Retinal pigment epithelial cell (primary cell): ENCODE results near the gene GNG7.
A peak's percentile ranks its signal among the peaks of the same experiment; 100 is the strongest.

Experiments used
- DNase-seq: peaks from one replicate; pipeline ENCODE4 v3.0.0-alpha.2; 2010; ENCODE audit warnings: low read depth
- H3K4me3 ChIP-seq: 2 replicates; pipeline ENCODE4 v1.5.1; 2011; ENCODE audit warnings: mild to moderate bottlenecking, low read length, control low read depth, moderate library complexity
- CTCF ChIP-seq: conservative IDR thresholded peaks from 2 replicates; pipeline ENCODE4 v1.5.1; 2011; ENCODE audit warnings: low read depth, low read length, control low read depth, inconsistent platforms

Gene GNG7

GRCh38 chr19:2740314-2740656, 37.8 kb upstream of the GNG7 start:
- no peak for TF ChIP-seq CTCF
- H3K4me3 ChIP-seq = no peak overlapping the region
- no peak for DNase-seq

GRCh38 chr19:2739602-2740313, 37.3 kb upstream of the GNG7 start, which contains the start of gene SLC39A3:
SLC39A3 (minus strand) TSS chr19:2740017; CDS start chr19:2737257, 2,760 bp downstream.
- TF ChIP-seq CTCF = peak; percentile 19
- peak; percentile 94 for DNase-seq
- H3K4me3 ChIP-seq = peak within 1 kb of the TSS; percentile 88

- no peak overlapping the region for H3K4me3 ChIP-seq
- no peak for TF ChIP-seq CTCF
- DNase-seq = no peak
Measured at GRCh38 chr19:2736550-2737190, 34.2 kb upstream of the GNG7 start.

- no peak overlapping the region for H3K4me3 ChIP-seq
- no peak for DNase-seq
- TF ChIP-seq CTCF = no peak
Measured at GRCh38 chr19:2735374-2735773, 32.9 kb upstream of the GNG7 start.

GRCh38 chr19:2734589-2735288, 32.2 kb upstream of the GNG7 start:
- H3K4me3 ChIP-seq = no peak overlapping the region
- no peak for TF ChIP-seq CTCF
- DNase-seq = no peak

- DNase-seq = no peak
- H3K4me3 ChIP-seq = no peak overlapping the region
- no peak for TF ChIP-seq CTCF
Measured at GRCh38 chr19:2733930-2734588, 31.6 kb upstream of the GNG7 start.
